CD4-positive, alpha-beta T cell (primary cell): Measurements from ENCODE around the gene ODF4. TPM values are rescaled to one million over a fixed set of nuclear protein-coding genes. Genes with fewer than 3 reads are reported as not detected.

Experiments used
- ATAC-seq: fragments of 200-7000 bp; cut with Tn5 transposase; one replicate; pipeline ENCODE4 v1.10.0; 2022; ENCODE audit warnings: mild to moderate bottlenecking; ENCODE audit not compliant: poor library complexity
- CTCF ChIA-PET: fragments of 350-600 bp; sonication (Branson Sonifier 250); formaldehyde crosslinking; loops from one replicate; lab custom pipeline; 2021; ENCODE audit warnings: antibody characterized with exemption, inconsistent platforms; lab: Charles Lee
- POLR2A ChIA-PET: fragments of 350-600 bp; sonication (Branson Sonifier 250); formaldehyde crosslinking; loops from one replicate; lab custom pipeline; 2021; ENCODE audit warnings: antibody characterized with exemption, inconsistent platforms; lab: Charles Lee
- DNase-seq, 14 experiments: peaks; one replicate each; pipeline ENCODE4 v3.0.0-alpha.2; 2013 to 2020; ENCODE audit warnings: mixed read lengths in 2 of 14
- H3K27ac ChIP-seq, 2 donors: one replicate each; pipeline versions ENCODE4 v1.5.1 to v1.7.0; 2013; ENCODE audit warnings: low read length in 2 of 2, low read depth in 1 of 2, mild to moderate bottlenecking in 1 of 2
- H3K27me3 ChIP-seq, 2 experiments: 1 replicate in 1 of 2; 2 replicates in 1 of 2; pipeline versions ENCODE4 v1.6.1 to v1.7.0; 2013; ENCODE audit warnings: low read length in 2 of 2, control low read depth in 1 of 2, mild to moderate bottlenecking in 1 of 2, moderate library complexity in 1 of 2; ENCODE audit not compliant: insufficient read depth in 2 of 2, control insufficient read depth in 1 of 2
- H3K36me3 ChIP-seq: one replicate; pipeline ENCODE4 v1.6.1; 2013; ENCODE audit warnings: low read length, control low read depth; ENCODE audit not compliant: insufficient read depth
- H3K4me1 ChIP-seq: one replicate; pipeline ENCODE4 v1.6.1; 2013; ENCODE audit warnings: low read length, control low read depth; ENCODE audit not compliant: insufficient read depth
- H3K4me3 ChIP-seq: one replicate; pipeline ENCODE4 v1.5.1; 2013; ENCODE audit warnings: mild to moderate bottlenecking, low read length, moderate library complexity
- H3K9me3 ChIP-seq, 2 experiments: 1 replicate in 1 of 2; 2 replicates in 1 of 2; pipeline versions ENCODE4 v1.6.1 to v1.7.0; 2013; ENCODE audit warnings: low read length in 2 of 2, mild to moderate bottlenecking in 2 of 2, control low read depth in 1 of 2, moderate library complexity in 1 of 2; ENCODE audit not compliant: control insufficient read depth in 1 of 2, insufficient read depth in 1 of 2
- H3K27ac Mint-ChIP-seq: one replicate; pipeline ENCODE4 v1.8.0; 2020; ENCODE audit warnings: mixed read lengths
- H3K27me3 Mint-ChIP-seq: one replicate; pipeline ENCODE4 v1.8.0; 2021; ENCODE audit warnings: mixed read lengths
- H3K36me3 Mint-ChIP-seq: one replicate; pipeline ENCODE4 v1.8.0; 2021; ENCODE audit warnings: low read depth, mixed read lengths
- H3K4me1 Mint-ChIP-seq: one replicate; pipeline ENCODE4 v1.8.0; 2021; ENCODE audit warnings: low read depth, mixed read lengths
- H3K4me3 Mint-ChIP-seq: one replicate; pipeline ENCODE4 v1.8.0; 2020; ENCODE audit warnings: mild to moderate bottlenecking, mixed read lengths
- H3K9me3 Mint-ChIP-seq: one replicate; pipeline ENCODE4 v1.8.0; 2020; ENCODE audit warnings: mixed read lengths
- CTCF ChIP-seq: fragments of 200-600 bp; IDR thresholded peaks from one replicate; pipeline ENCODE4 v1.8.0; 2022; ENCODE audit warnings: antibody characterized with exemption, mild to moderate bottlenecking
- intact Hi-C, 2 experiments: fragments of 100-400 bp; cut with DNase I in 1 of 2; cut with micrococcal nuclease in 1 of 2; formaldehyde crosslinking; loops; one replicate each; pipeline versions ENCODE4 v1.15.1 to v1.9.0; 2023 to 2025; cut with DNase I, micrococcal nuclease
- total RNA-seq, 174 experiments: library from RNA in 2 of 174; stranded (reverse) in 2 of 174; gene quantifications; one replicate each; pipeline ENCODE4 v1.2.3 and lab custom pipeline; 2021 to 2026

ODF4 gene
- total RNA-seq, 2 experiments from 2014 or later, result not detected

- ChIA-PET POLR2A (no interaction called here), CTCF (interaction anchor here (0.8 to 1.2 kb wide), 2 partner anchors 11 kb away, joined by 3 read pairs; partner anchors contain the start of gene KRABD2)
- H3K27me3 Mint-ChIP-seq, result no peaks in the 10 kb centered on the region
- Histone ChIP-seq H3K9me3 (peaks cover 0 to 2% of the 10 kb centered on the region in 2 experiments), H3K27ac (no peak overlapping the region), H3K4me1 (peaks cover 19% of the 10 kb centered on the region), H3K27me3 (no peaks in the 10 kb centered on the region), H3K36me3 (no peaks in the 10 kb centered on the region), H3K4me3 (no peak overlapping the region)
- peaks cover 23% of the 10 kb centered on the region for H3K4me1 Mint-ChIP-seq
- TF ChIP-seq CTCF, result no peak
- peak overlapping the region; percentile 19 for H3K27ac Mint-ChIP-seq
- intact Hi-C loops, result loop anchor here (10.0 kb wide), 2 partner anchors 357 to 1373 kb away; partner anchors contain the start of genes CCDC42 (in 1 of the 2) and RNASEK (in 1 of the 2)
- peaks cover 8% of the 10 kb centered on the region for H3K36me3 Mint-ChIP-seq
- H3K9me3 Mint-ChIP-seq, result no peaks in the 10 kb centered on the region
- ATAC-seq (no peak), DNase-seq (peak in 2 of 14 experiments; percentile 35 to 79)
- H3K4me3 Mint-ChIP-seq, result no peak overlapping the region
Measured at GRCh38 chr17:8387914-8388651, 48.4 kb downstream of the ODF4 start.

DNA sequence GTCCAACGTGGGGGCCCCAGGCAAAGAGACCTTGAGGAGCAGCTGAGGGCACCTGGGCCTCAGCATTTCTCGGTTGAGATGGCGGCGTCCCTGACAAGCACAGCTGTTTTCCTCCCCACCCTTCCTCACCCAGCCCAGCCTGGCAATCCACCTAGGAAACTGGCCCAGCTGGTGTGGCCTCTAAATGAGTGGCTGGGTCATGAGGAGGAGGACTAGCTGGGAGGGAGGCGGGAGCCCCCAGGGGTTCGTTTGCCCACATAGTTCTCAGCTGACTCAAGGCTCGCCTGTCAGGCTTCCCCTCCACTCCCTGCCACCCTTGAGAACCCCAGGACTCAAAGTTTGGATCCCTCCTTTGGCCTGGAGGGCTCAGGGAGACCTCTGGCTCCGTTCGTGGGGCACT is 52.1 kb downstream of the ODF4 start:
- no peaks in the 10 kb centered on the region for H3K36me3 ChIP-seq
- Mint-ChIP-seq H3K27me3 (peaks cover 5% of the 10 kb centered on the region), H3K9me3 (no peaks in the 10 kb centered on the region), H3K4me1 (peaks cover 14% of the 10 kb centered on the region), H3K27ac (no peak overlapping the region), H3K36me3 (no peaks in the 10 kb centered on the region), H3K4me3 (no peak overlapping the region)
- ChIA-PET POLR2A (no interaction called here), CTCF (interaction anchor here (0.8 kb wide), 1 partner anchor 15 kb away, joined by 3 read pairs; no protein-coding TSS in a partner anchor)
- peaks cover 0 to 2% of the 10 kb centered on the region in 2 experiments for H3K27me3 ChIP-seq
- H3K4me1 ChIP-seq, result peaks cover 17% of the 10 kb centered on the region
- H3K4me3 ChIP-seq, result no peak overlapping the region
- ATAC-seq (no peak), DNase-seq (no peak)
- intact Hi-C loops, result no loop called here
- TF ChIP-seq CTCF, result no peak
- H3K27ac ChIP-seq, result no peak overlapping the region
- peaks cover 0 to 4% of the 10 kb centered on the region in 2 experiments for H3K9me3 ChIP-seq

- TF ChIP-seq CTCF, result no peak
Measured at GRCh38 chr17:8392274-8392673, 52.6 kb downstream of the ODF4 start.

More at GRCh38 chr17:8392274-8392673, 52.6 kb downstream of the ODF4 start:
- Histone ChIP-seq H3K27me3 (peaks cover 2 to 6% of the 10 kb centered on the region in 2 experiments), H3K4me3 (no peak overlapping the region), H3K9me3 (peaks cover 0 to 4% of the 10 kb centered on the region in 2 experiments), H3K27ac (no peak overlapping the region), H3K36me3 (no peaks in the 10 kb centered on the region), H3K4me1 (peaks cover 17% of the 10 kb centered on the region)
- Mint-ChIP-seq H3K36me3 (no peaks in the 10 kb centered on the region), H3K27me3 (peaks cover 6% of the 10 kb centered on the region), H3K4me1 (peaks cover 11% of the 10 kb centered on the region), H3K4me3 (no peak overlapping the region), H3K9me3 (no peaks in the 10 kb centered on the region), H3K27ac (no peak overlapping the region)
- CTCF ChIA-PET, result interaction anchor here (0.8 kb wide), 1 partner anchor 15 kb away, joined by 3 read pairs; no protein-coding TSS in a partner anchor
- DNase-seq, result no peak
- ATAC-seq, result no peak
- POLR2A ChIA-PET, result interaction anchor here (1.1 to 1.5 kb wide), 2 partner anchors 15 to 49 kb away, joined by 3 read pairs; no protein-coding TSS in a partner anchor
- intact Hi-C loops, result no loop called here
